HG02588 (cell line): Measurements from ENCODE around the gene UPP2.

Source experiments
- ATAC-seq: cut with Tn5 transposase; IDR thresholded peaks from one replicate; pipeline ENCODE4 v1.9.1; 2021; ENCODE audit warnings: mild to moderate bottlenecking, moderate library complexity; ENCODE audit not compliant: unreplicated experiment

UPP2 gene

GRCh38 chr2:158101384-158101926, at the start of gene UPP2:
Gene UPP2, plus strand, starts transcription at chr2:158101876. Its CDS starts 188 bp downstream, at chr2:158102064.
- peak; percentile 76 for ATAC-seq

- no peak for ATAC-seq
Observed at GRCh38 chr2:158052761-158053160, 48.9 kb upstream of the UPP2 start.

GRCh38 chr2:158056875-158057274, 44.8 kb upstream of the UPP2 start:
- no peak for ATAC-seq

- no peak for ATAC-seq
Observed at GRCh38 chr2:158060160-158060834, 41.4 kb upstream of the UPP2 start.

GRCh38 chr2:158060835-158061435, 40.7 kb upstream of the UPP2 start:
- ATAC-seq: no peak

GRCh38 chr2:158061763-158062162, 39.9 kb upstream of the UPP2 start:
- no peak for ATAC-seq

GRCh38 chr2:158066046-158066713, 35.5 kb upstream of the UPP2 start:
- ATAC-seq: no peak

GRCh38 chr2:158071018-158071417, 30.7 kb upstream of the UPP2 start:
- no peak for ATAC-seq

GRCh38 chr2:158072361-158072760, 29.3 kb upstream of the UPP2 start:
- no peak for ATAC-seq

- ATAC-seq: no peak
Observed at GRCh38 chr2:158079672-158080071, 22.0 kb upstream of the UPP2 start.

- ATAC-seq: no peak
Observed at GRCh38 chr2:158088093-158088492, 13.6 kb upstream of the UPP2 start.

- no peak for ATAC-seq
Observed at GRCh38 chr2:158089322-158089721, 12.4 kb upstream of the UPP2 start.

GRCh38 chr2:158091647-158092046, 10.0 kb upstream of the UPP2 start:
- ATAC-seq: no peak

- ATAC-seq: no peak
Observed at GRCh38 chr2:158094487-158095092, 7.1 kb upstream of the UPP2 start.

- ATAC-seq: no peak
Observed at GRCh38 chr2:158095269-158095668, 6.4 kb upstream of the UPP2 start.

GRCh38 chr2:158095912-158096311, 5.8 kb upstream of the UPP2 start:
- ATAC-seq: no peak

- ATAC-seq: no peak
Observed at GRCh38 chr2:158097481-158097880, 4.2 kb upstream of the UPP2 start.

GRCh38 chr2:158098178-158098577, 3.5 kb upstream of the UPP2 start:
- no peak for ATAC-seq

GRCh38 chr2:158099716-158100115, 2.0 kb upstream of the UPP2 start:
- no peak for ATAC-seq

GRCh38 chr2:158100411-158100810, 1.3 kb upstream of the UPP2 start:
- ATAC-seq: no peak

GRCh38 chr2:158102446-158102845, 770 bp downstream of the UPP2 start:
- no peak for ATAC-seq
